ENCODE data around the gene EPN1. TPM values are rescaled to one million over a fixed set of nuclear protein-coding genes. Genes with fewer than 3 reads are reported as not detected.
A peak's percentile ranks its signal among the peaks of the same experiment; 100 is the strongest.

EPN1 gene
- total and polyA plus RNA-seq, 9 of the 15 experiments (the other 6 are each of a cell fraction or from before 2014, with no cell fraction given), result 0.08 to 138 (median 12.7) TPM

DNA sequence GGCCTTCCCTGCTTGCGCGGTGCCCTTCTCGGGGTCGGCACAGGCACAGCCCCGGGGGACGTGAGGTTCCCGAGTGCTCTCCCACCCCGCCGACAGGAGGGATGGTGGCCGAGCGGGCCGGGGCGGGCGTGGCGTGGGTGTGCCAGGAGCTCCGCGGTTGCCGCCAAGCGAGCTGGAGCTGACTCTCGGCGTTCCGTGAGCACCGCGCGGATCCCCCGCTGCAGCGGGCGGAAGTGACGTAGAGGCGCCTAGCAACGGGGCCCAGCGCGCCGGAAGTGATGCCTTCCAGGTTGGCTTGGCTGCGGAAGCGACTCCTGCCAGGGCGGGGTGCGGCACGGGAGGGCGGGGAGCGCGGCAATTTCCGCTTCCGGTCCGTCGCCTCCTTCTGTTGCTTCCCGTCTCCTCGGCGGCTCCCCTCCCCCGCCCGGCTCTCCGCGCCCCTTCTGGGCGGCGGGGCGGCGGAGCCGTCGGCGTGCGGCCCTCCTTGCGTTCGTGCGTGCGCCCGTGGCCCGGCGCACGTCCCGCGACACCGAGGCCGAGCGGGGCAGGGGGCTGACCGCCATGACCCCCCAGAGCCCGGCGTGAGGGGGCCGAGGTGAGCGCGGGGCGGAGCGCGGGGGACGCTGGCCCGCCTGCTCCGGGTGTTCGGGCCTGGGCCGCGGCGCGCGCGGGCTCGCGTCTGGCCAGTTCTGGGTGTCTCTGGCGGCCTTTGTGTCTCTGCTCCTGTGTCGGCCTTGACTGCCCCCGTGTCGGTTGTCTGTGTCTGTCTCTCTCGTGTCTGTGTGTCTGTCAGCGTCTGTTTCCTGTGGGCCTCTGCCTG, at the start of gene EPN1 (continued):
- TF ChIP-seq SAFB2 (IDR thresholded peaks at IDR 0.05; ENCODE audit: borderline replicate concordance, low read depth, low read length, severe bottlenecking) (no peak), NR3C1 (CRISPR knock-in tag; IDR thresholded peaks at IDR 0.05) (no peak), ZNF12 (CRISPR knock-in tag; IDR thresholded peaks at IDR 0.05) (no peak), ZNF780A (CRISPR knock-in tag; IDR thresholded peaks at IDR 0.05) (no peak), ZNF224 (CRISPR knock-in tag; IDR thresholded peaks at IDR 0.05) (no peak), ZNF263 (CRISPR knock-in tag; IDR thresholded peaks at IDR 0.05; ENCODE audit: borderline replicate concordance) (no peak), ZNF140 (CRISPR knock-in tag; IDR thresholded peaks at IDR 0.05) (no peak), SMAD3 (CRISPR knock-in tag; conservative IDR thresholded peaks at IDR 0.05) (no peak), POLR2H (tag; IDR thresholded peaks at IDR 0.05; ENCODE audit: low read depth) (peak; percentile 55; the same call in 1 of the 2 replicates), ZNF121 (CRISPR knock-in tag; conservative IDR thresholded peaks at IDR 0.05) (no peak), HNRNPL (IDR thresholded peaks at IDR 0.05; ENCODE audit: low read depth, low read length) (0 out of 2 replicates have a peak, but pooled peaks have one; percentile 20), SMAD2 (IDR thresholded peaks at IDR 0.05; ENCODE audit: low read depth, low read length) (no peak), JUNB (CRISPR knock-in tag; conservative IDR thresholded peaks at IDR 0.05) (no peak), HOXB6 (CRISPR knock-in tag; IDR thresholded peaks at IDR 0.05; ENCODE audit: borderline replicate concordance) (no peak), DIDO1 (tag; IDR thresholded peaks at IDR 0.05; ENCODE audit: low read depth) (no peak)
- TF ChIP-seq, protein P1, sequence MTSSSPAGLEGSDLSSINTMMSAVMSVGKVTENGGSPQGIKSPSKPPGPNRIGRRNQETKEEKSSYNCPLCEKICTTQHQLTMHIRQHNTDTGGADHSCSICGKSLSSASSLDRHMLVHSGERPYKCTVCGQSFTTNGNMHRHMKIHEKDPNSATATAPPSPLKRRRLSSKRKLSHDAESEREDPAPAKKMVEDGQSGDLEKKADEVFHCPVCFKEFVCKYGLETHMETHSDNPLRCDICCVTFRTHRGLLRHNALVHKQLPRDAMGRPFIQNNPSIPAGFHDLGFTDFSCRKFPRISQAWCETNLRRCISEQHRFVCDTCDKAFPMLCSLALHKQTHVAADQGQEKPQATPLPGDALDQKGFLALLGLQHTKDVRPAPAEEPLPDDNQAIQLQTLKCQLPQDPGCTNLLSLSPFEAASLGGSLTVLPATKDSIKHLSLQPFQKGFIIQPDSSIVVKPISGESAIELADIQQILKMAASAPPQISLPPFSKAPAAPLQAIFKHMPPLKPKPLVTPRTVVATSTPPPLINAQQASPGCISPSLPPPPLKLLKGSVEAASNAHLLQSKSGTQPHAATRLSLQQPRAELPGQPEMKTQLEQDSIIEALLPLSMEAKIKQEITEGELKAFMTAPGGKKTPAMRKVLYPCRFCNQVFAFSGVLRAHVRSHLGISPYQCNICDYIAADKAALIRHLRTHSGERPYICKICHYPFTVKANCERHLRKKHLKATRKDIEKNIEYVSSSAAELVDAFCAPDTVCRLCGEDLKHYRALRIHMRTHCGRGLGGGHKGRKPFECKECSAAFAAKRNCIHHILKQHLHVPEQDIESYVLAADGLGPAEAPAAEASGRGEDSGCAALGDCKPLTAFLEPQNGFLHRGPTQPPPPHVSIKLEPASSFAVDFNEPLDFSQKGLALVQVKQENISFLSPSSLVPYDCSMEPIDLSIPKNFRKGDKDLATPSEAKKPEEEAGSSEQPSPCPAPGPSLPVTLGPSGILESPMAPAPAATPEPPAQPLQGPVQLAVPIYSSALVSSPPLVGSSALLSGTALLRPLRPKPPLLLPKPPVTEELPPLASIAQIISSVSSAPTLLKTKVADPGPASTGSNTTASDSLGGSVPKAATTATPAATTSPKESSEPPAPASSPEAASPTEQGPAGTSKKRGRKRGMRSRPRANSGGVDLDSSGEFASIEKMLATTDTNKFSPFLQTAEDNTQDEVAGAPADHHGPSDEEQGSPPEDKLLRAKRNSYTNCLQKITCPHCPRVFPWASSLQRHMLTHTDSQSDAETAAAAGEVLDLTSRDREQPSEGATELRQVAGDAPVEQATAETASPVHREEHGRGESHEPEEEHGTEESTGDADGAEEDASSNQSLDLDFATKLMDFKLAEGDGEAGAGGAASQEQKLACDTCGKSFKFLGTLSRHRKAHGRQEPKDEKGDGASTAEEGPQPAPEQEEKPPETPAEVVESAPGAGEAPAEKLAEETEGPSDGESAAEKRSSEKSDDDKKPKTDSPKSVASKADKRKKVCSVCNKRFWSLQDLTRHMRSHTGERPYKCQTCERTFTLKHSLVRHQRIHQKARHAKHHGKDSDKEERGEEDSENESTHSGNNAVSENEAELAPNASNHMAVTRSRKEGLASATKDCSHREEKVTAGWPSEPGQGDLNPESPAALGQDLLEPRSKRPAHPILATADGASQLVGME (CRISPR knock-in tag; IDR thresholded peaks at IDR 0.05), result no peak
- TF ChIP-seq, protein P2, sequence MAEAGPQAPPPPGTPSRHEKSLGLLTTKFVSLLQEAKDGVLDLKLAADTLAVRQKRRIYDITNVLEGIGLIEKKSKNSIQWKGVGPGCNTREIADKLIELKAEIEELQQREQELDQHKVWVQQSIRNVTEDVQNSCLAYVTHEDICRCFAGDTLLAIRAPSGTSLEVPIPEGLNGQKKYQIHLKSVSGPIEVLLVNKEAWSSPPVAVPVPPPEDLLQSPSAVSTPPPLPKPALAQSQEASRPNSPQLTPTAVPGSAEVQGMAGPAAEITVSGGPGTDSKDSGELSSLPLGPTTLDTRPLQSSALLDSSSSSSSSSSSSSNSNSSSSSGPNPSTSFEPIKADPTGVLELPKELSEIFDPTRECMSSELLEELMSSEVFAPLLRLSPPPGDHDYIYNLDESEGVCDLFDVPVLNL (CRISPR knock-in tag; IDR thresholded peaks at IDR 0.05; ENCODE audit: low read depth), result no peak
- TF ChIP-seq, protein P3, sequence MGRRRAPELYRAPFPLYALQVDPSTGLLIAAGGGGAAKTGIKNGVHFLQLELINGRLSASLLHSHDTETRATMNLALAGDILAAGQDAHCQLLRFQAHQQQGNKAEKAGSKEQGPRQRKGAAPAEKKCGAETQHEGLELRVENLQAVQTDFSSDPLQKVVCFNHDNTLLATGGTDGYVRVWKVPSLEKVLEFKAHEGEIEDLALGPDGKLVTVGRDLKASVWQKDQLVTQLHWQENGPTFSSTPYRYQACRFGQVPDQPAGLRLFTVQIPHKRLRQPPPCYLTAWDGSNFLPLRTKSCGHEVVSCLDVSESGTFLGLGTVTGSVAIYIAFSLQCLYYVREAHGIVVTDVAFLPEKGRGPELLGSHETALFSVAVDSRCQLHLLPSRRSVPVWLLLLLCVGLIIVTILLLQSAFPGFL (CRISPR knock-in tag; IDR thresholded peaks at IDR 0.05), result no peak
